ENCODE results near the gene TANK. TPM values are rescaled to one million over a fixed set of nuclear protein-coding genes. Genes with fewer than 3 reads are reported as not detected.

TANK gene
- total and polyA plus RNA-seq, 2 of the 8 experiments (the other 6 are each of a cell fraction or from before 2014, with no cell fraction given) = 7.0 to 26.1 TPM

GRCh38 chr2:161237392-161238264 lies 77.4 kb downstream of the TANK start (continued):
- no peak for TF ChIP-seq SIX5 (IDR thresholded peaks at IDR 0.05; ENCODE audit: low read depth, low read length)
- no peak for TF ChIP-seq TBP (IDR thresholded peaks at IDR 0.05; ENCODE audit: low read depth, low read length)
- TF ChIP-seq, protein P1, sequence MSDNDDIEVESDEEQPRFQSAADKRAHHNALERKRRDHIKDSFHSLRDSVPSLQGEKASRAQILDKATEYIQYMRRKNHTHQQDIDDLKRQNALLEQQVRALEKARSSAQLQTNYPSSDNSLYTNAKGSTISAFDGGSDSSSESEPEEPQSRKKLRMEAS (IDR thresholded peaks at IDR 0.05) = peak; percentile 22; the same call in 1 of the 2 replicates
- peak in 1 of 2 experiments; percentile 41; a peak in 1 of 4 replicates for TF ChIP-seq SIN3A (conservative IDR thresholded peaks at IDR 0.05 in 1 of 2, IDR thresholded peaks at IDR 0.05 in 1 of 2; ENCODE audit: low read depth in 1 of 2, low read length in 2 of 2)
- TF ChIP-seq MAFK (IDR thresholded peaks at IDR 0.05; ENCODE audit: low read depth, low read length) = no peak
- no peak for TF ChIP-seq CREB1 (IDR thresholded peaks at IDR 0.05)
- TF ChIP-seq CEBPB (IDR thresholded peaks at IDR 0.05; ENCODE audit: low read depth, low read length) = no peak
- no peak for TF ChIP-seq TEAD4 (IDR thresholded peaks at IDR 0.05; ENCODE audit: low read depth, low read length)
- 0 out of 2 replicates have a peak, but pooled peaks have one; percentile 19 for TF ChIP-seq BACH1 (IDR thresholded peaks at IDR 0.05; ENCODE audit: low read length)
- TF ChIP-seq TCF12 (IDR thresholded peaks at IDR 0.05; ENCODE audit: low read depth, low read length) = no peak
- no peak for TF ChIP-seq PHF8 (conservative IDR thresholded peaks at IDR 0.05; ENCODE audit: low read depth, low read length)

Data from H1 (cell line).